Hepatocyte (in vitro differentiated cells): ENCODE measurements around the gene ECT2L. TPM values are rescaled to one million over a fixed set of nuclear protein-coding genes. Genes with fewer than 3 reads are reported as not detected.
A peak's percentile ranks its signal among the peaks of the same experiment; 100 is the strongest.

Experiments used
- DNase-seq: peaks from one replicate; pipeline ENCODE4 v3.0.0-alpha.2; 2016; ENCODE audit warnings: low spot score
- H2AFZ ChIP-seq: fragments of 200-600 bp; sonication (generic); 2 replicates; pipeline ENCODE4 v1.6.0; 2016; ENCODE audit warnings: antibody characterized with exemption, mild to moderate bottlenecking
- H3K27ac ChIP-seq: fragments of 200-600 bp; sonication (generic); 2 replicates; pipeline ENCODE4 v1.5.1; 2016; ENCODE audit warnings: mild to moderate bottlenecking
- H3K27me3 ChIP-seq: fragments of 200-600 bp; sonication (generic); 2 replicates; pipeline ENCODE4 v1.6.1; 2016
- H3K36me3 ChIP-seq: fragments of 200-600 bp; sonication (generic); replicated peaks from 2 replicates; pipeline ENCODE4 v1.5.1; 2016; ENCODE audit warnings: low read depth; ENCODE audit not compliant: insufficient read depth
- H3K4me1 ChIP-seq: fragments of 200-600 bp; sonication (generic); 2 replicates; pipeline ENCODE4 v1.5.1; 2016; ENCODE audit warnings: mild to moderate bottlenecking, moderate library complexity; ENCODE audit not compliant: insufficient read depth
- H3K4me2 ChIP-seq: fragments of 200-600 bp; sonication (generic); 2 replicates; pipeline ENCODE4 v1.6.0; 2016
- H3K4me3 ChIP-seq: fragments of 200-600 bp; sonication (generic); 2 replicates; pipeline ENCODE4 v1.5.1; 2016; ENCODE audit warnings: mild to moderate bottlenecking
- H3K79me2 ChIP-seq: fragments of 200-600 bp; sonication (generic); 2 replicates; pipeline ENCODE4 v1.6.0; 2017; ENCODE audit warnings: mild to moderate bottlenecking
- H3K9me2 ChIP-seq: fragments of 200-600 bp; sonication (generic); replicated peaks from 2 replicates; pipeline ENCODE4 v1.6.0; 2017; ENCODE audit warnings: mild to moderate bottlenecking; ENCODE audit not compliant: insufficient read depth
- H3K9me3 ChIP-seq: fragments of 200-600 bp; sonication (generic); 2 replicates; pipeline ENCODE4 v1.5.1; 2016; ENCODE audit warnings: low read depth, mild to moderate bottlenecking
- H4K20me1 ChIP-seq: fragments of 200-600 bp; sonication (generic); 2 replicates; pipeline ENCODE4 v1.6.0; 2016; ENCODE audit warnings: mild to moderate bottlenecking; ENCODE audit not compliant: insufficient read depth, poor library complexity, severe bottlenecking
- EZH2 ChIP-seq: fragments of 200-600 bp; sonication (generic); IDR thresholded peaks from 2 replicates; pipeline ENCODE4 v1.6.1; 2016; ENCODE audit warnings: antibody characterized with exemption, mild to moderate bottlenecking, borderline replicate concordance
- EZH2phosphoT487 ChIP-seq: fragments of 200-600 bp; sonication (generic); IDR thresholded peaks from one replicate; pipeline ENCODE4 v1.6.1; 2018; ENCODE audit warnings: antibody characterized with exemption, mild to moderate bottlenecking, low read depth, moderate library complexity; ENCODE audit not compliant: unreplicated experiment, severe bottlenecking
- WGBS: methylation state at CpG from one replicate; pipeline ENCODE4 v1.1.6; 2016; ENCODE audit warnings: low lambda C conversion rate; ENCODE audit errors: missing lambda C conversion rate; 5-methylcytosine and 5-hydroxymethylcytosine counted together
- polyA plus RNA-seq: library from polyadenylated mRNA; unstranded; fragments of >200 nt; fragmentation: Nextera tagmentation; extraction: Ambion mirVana; gene quantifications from 2 replicates; pipeline ENCODE4 v1.2.1, GENCODE V29; 2016
- total RNA-seq: library from RNA; depleted of rRNA; stranded (reverse); fragments of >200 nt; gene quantifications from 2 replicates; pipeline ENCODE4 v1.2.3, GENCODE V29; 2014
- TF ChIP-seq, protein P1 (sequence below): fragments of 200-600 bp; sonication (generic); IDR thresholded peaks from 2 replicates; pipeline ENCODE4 v1.5.1; 2016; ENCODE audit warnings: antibody characterized with exemption, mild to moderate bottlenecking; ENCODE audit not compliant: poor library complexity

The ECT2L gene
- total and polyA plus RNA-seq, 2 experiments from 2014 or later = not detected

DNA sequence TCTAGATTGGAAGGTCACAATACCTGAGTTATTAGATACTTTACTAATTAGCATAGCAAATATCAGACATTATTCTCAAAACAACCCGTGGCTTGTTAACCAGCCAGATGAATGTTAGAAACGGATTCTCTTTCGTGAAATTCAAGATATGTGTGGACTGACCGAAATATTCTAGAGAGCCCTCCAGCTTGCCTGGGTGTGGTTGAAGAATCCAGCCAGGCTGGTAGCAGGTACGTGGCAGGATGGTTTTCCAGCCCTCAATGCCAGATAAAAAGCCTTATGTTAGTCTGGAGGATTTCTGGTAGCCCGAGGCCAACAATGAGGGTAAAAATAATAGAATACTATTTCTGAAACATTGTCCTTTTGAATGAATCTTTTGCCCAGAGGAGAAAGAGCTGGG, 19.3 kb downstream of the ECT2L start:
- no peaks in the 10 kb centered on the region for H3K79me2 ChIP-seq
- peak overlapping the region; percentile 70 for H3K27ac ChIP-seq
- H3K36me3 ChIP-seq = no peaks in the 10 kb centered on the region
- H3K9me2 ChIP-seq = no peaks in the 10 kb centered on the region
- DNase-seq = no peak
- H3K4me1 ChIP-seq = peaks cover 13% of the 10 kb centered on the region
- TF ChIP-seq, protein P1, sequence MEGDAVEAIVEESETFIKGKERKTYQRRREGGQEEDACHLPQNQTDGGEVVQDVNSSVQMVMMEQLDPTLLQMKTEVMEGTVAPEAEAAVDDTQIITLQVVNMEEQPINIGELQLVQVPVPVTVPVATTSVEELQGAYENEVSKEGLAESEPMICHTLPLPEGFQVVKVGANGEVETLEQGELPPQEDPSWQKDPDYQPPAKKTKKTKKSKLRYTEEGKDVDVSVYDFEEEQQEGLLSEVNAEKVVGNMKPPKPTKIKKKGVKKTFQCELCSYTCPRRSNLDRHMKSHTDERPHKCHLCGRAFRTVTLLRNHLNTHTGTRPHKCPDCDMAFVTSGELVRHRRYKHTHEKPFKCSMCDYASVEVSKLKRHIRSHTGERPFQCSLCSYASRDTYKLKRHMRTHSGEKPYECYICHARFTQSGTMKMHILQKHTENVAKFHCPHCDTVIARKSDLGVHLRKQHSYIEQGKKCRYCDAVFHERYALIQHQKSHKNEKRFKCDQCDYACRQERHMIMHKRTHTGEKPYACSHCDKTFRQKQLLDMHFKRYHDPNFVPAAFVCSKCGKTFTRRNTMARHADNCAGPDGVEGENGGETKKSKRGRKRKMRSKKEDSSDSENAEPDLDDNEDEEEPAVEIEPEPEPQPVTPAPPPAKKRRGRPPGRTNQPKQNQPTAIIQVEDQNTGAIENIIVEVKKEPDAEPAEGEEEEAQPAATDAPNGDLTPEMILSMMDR = no peak
- TF ChIP-seq EZH2phosphoT487 = no peak
- no peak overlapping the region for H2AFZ ChIP-seq
- H3K4me3 ChIP-seq = no peak overlapping the region
- no peaks in the 10 kb centered on the region for H3K9me3 ChIP-seq
- WGBS = 84% methylated on average over 6 of the region's 6 CpGs
- H3K4me2 ChIP-seq = no peak overlapping the region
- H3K27me3 ChIP-seq = no peaks in the 10 kb centered on the region
- no peaks in the 10 kb centered on the region for H4K20me1 ChIP-seq

DNA sequence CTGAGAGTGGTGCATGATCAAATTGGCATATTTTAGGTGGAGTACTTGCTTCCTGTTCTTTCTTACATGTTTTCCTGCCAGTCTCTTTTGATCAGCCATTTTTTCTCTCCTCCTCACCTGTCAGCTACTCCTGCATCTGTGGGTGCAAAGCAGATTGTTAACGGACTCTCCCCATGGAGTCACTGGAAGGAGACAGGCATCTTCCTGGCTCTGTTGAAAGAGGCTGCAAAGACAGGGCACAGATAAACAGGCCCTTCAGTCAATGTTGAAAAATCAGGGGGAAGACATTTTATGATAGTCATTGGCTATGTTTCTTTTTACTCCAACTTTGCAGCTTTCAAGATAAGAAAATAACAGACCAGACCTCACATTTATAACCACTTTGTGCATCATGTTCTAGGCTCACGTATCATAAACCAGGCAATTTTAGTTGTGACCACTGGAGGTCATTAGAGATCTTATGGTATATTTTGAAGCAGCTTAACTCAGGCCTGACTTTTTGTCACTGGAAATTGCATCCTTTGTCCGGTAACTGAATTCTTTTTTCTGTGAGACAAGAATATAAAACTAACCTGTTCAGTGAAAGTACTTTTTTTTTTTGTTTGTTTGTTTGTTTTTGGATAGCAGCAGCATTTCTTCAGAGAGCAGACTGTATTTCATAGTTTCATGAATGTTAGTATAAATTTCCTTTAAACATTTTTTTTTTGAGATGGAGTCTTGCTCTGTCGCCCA, 20.1 kb downstream of the ECT2L start:
- Histone ChIP-seq H2AFZ (no peak overlapping the region), H3K4me3 (no peak overlapping the region), H3K4me1 (peaks cover 13% of the 10 kb centered on the region), H3K27me3 (no peaks in the 10 kb centered on the region), H3K79me2 (no peaks in the 10 kb centered on the region), H3K9me3 (no peaks in the 10 kb centered on the region), H3K36me3 (no peaks in the 10 kb centered on the region), H3K27ac (peak overlapping the region; percentile 84), H3K9me2 (no peaks in the 10 kb centered on the region), H4K20me1 (no peaks in the 10 kb centered on the region), H3K4me2 (no peak overlapping the region)
- TF ChIP-seq EZH2phosphoT487 = no peak
- TF ChIP-seq, protein P1 = peak; percentile 75
- WGBS = 38% methylated on average over 4 of the region's 4 CpGs
- peak; percentile 76 for DNase-seq

DNA sequence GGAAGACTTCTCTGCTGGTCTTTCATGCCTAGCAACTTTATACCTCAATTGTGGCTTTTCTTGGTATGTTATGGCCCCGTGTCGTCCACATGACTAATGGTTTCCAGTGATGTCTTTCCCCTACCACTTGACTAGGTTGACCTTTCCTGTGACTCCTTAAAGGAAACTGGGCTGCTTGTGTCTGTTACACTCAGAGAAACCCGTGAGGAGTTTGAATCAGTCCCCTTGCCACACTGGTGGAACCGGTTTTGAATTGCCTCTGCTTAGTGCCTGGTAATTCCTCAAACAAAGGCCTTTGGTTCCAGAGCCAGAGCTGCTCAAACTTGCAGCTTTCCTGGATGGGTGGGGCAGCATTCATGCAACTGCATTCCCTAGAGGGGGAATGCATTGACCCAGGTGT, 21.9 kb downstream of the ECT2L start:
- H3K79me2 ChIP-seq = no peaks in the 10 kb centered on the region
- H4K20me1 ChIP-seq = no peaks in the 10 kb centered on the region
- H3K36me3 ChIP-seq = no peaks in the 10 kb centered on the region
- no peaks in the 10 kb centered on the region for H3K27me3 ChIP-seq
- H3K9me3 ChIP-seq = no peaks in the 10 kb centered on the region
- peak overlapping the region; percentile 95 for H3K27ac ChIP-seq
- no peak overlapping the region for H2AFZ ChIP-seq
- H3K4me2 ChIP-seq = peak overlapping the region; percentile 28
- H3K9me2 ChIP-seq = no peaks in the 10 kb centered on the region
- H3K4me3 ChIP-seq = no peak overlapping the region
- WGBS = 21% methylated on average over 4 of the region's 4 CpGs
- H3K4me1 ChIP-seq = peaks cover 13% of the 10 kb centered on the region
- TF ChIP-seq EZH2phosphoT487 (no peak), EZH2 (no peak)
- TF ChIP-seq, protein P1 = no peak
- DNase-seq = peak; percentile 88
